Keratinocyte (primary cell): Measurements from ENCODE around the gene RGS9. TPM values are rescaled to one million over a fixed set of nuclear protein-coding genes. Genes with fewer than 3 reads are reported as not detected.

Experiments
- DNase-seq: peaks from one replicate; pipeline ENCODE4 v3.0.0-alpha.2; 2011; ENCODE audit warnings: low read depth, missing footprints, low spot score
- FAIRE-seq: peaks from 2 replicates; lab custom pipeline; 2011; peaks lifted over from hg19 to GRCh38; lab: Jason Lieb, UNC
- H2AFZ ChIP-seq: 2 replicates; pipeline ENCODE4 v1.6.0; 2012; ENCODE audit warnings: low read length, control low read depth, inconsistent platforms; ENCODE audit not compliant: control insufficient read depth
- H3K27ac ChIP-seq: 2 replicates; pipeline ENCODE4 v1.5.1; 2011; ENCODE audit warnings: low read length; ENCODE audit not compliant: control insufficient read depth, insufficient read depth
- H3K27me3 ChIP-seq: 3 replicates; pipeline ENCODE4 v1.6.0; 2011; ENCODE audit warnings: low read length; ENCODE audit not compliant: control insufficient read depth, insufficient read depth; ENCODE audit errors: extremely low read depth
- H3K36me3 ChIP-seq, 2 experiments: 2 replicates in 1 of 2; 3 replicates in 1 of 2; pipeline ENCODE4 v1.5.1; 2011; ENCODE audit warnings: low read length in 2 of 2, mild to moderate bottlenecking in 1 of 2; ENCODE audit not compliant: control insufficient read depth in 2 of 2, insufficient read depth in 2 of 2; ENCODE audit errors: extremely low read depth in 1 of 2
- H3K4me1 ChIP-seq: 3 replicates; pipeline ENCODE4 v1.5.1; 2011; ENCODE audit warnings: low read length; ENCODE audit not compliant: control insufficient read depth, insufficient read depth; ENCODE audit errors: extremely low read depth
- H3K4me2 ChIP-seq: 3 replicates; pipeline ENCODE4 v1.6.0; 2011; ENCODE audit warnings: low read depth, low read length; ENCODE audit not compliant: control insufficient read depth, insufficient read depth; ENCODE audit errors: extremely low read depth
- H3K4me3 ChIP-seq, 3 experiments: fragments of 200-600 bp in 1 of 3; sonication (generic) in 1 of 3; 2 replicates in 2 of 3; 3 replicates in 1 of 3; pipeline ENCODE4 v1.5.1; 2011 to 2016; ENCODE audit warnings: low read length in 3 of 3, mild to moderate bottlenecking in 3 of 3, control low read depth in 2 of 3, inconsistent platforms in 1 of 3, low read depth in 1 of 3, mixed read lengths in 1 of 3, mixed run types in 1 of 3, moderate library complexity in 1 of 3; ENCODE audit not compliant: control insufficient read depth in 2 of 3, insufficient read depth in 2 of 3; ENCODE audit errors: extremely low read depth in 1 of 3
- H3K79me2 ChIP-seq: 2 replicates; pipeline ENCODE4 v1.6.0; 2012; ENCODE audit warnings: low read length; ENCODE audit not compliant: control insufficient read depth, insufficient read depth
- H3K9ac ChIP-seq: 3 replicates; pipeline ENCODE4 v1.6.0; 2011; ENCODE audit warnings: low read length; ENCODE audit not compliant: control insufficient read depth, insufficient read depth; ENCODE audit errors: extremely low read depth
- H3K9me1 ChIP-seq: 3 replicates; pipeline ENCODE4 v1.6.0; 2011; ENCODE audit warnings: low read length; ENCODE audit not compliant: control insufficient read depth, insufficient read depth; ENCODE audit errors: extremely low read depth
- H3K9me3 ChIP-seq: 2 replicates; pipeline ENCODE4 v1.5.1; 2012; ENCODE audit warnings: low read depth, low read length; ENCODE audit not compliant: control insufficient read depth
- H4K20me1 ChIP-seq: 3 replicates; pipeline ENCODE4 v1.6.0; 2011; ENCODE audit warnings: low read length; ENCODE audit not compliant: control insufficient read depth, insufficient read depth; ENCODE audit errors: extremely low read depth
- EZH2 ChIP-seq: IDR thresholded peaks from one replicate; pipeline ENCODE4 v1.6.1; 2012; ENCODE audit warnings: inconsistent platforms, mild to moderate bottlenecking, low read length, moderate library complexity
- dilution Hi-C: fragments of 300-500 bp; cut with MboI; formaldehyde crosslinking; loops from one replicate; pipeline ENCODE4 v1.7.0; 2020; ENCODE audit warnings: low sequenced_read_pairs; ENCODE audit not compliant: extremely low pct_ligation_motif_present
- polyA plus RNA-seq, 5 experiments: library from polyadenylated mRNA; depleted of rRNA in 3 of 5; stranded (reverse) in 3 of 5; stranded (forward) in 1 of 5; unstranded in 1 of 5; fragments of >200 nt; gene quantifications; 1 replicate in 1 of 5; 2 replicates in 3 of 5; 3 replicates in 1 of 5; pipeline versions ENCODE4 v1.2.1 to v1.2.3, GENCODE V29; 2011 to 2012; ENCODE audit warnings: missing spikeins in 2 of 5, low read depth in 1 of 5, low replicate concordance in 1 of 5
- TF ChIP-seq, protein P1 (sequence below), 3 experiments: IDR thresholded peaks in 1 of 3; conservative IDR thresholded peaks in 1 of 3; optimal IDR thresholded peaks in 1 of 3; 2 replicates in 2 of 3; 3 replicates in 1 of 3; pipeline versions ENCODE3 to v1.5.1; 2011; ENCODE audit warnings: low read length in 3 of 3, mild to moderate bottlenecking in 3 of 3, moderate library complexity in 2 of 3, control low read depth in 1 of 3, inconsistent platforms in 1 of 3; ENCODE audit not compliant: insufficient read depth in 2 of 3; ENCODE audit errors: extremely low read depth in 1 of 3

The RGS9 gene
- polyA plus RNA-seq, 1 donor (not counting 4 experiments of a cell fraction or from before 2014, with no cell fraction given), result 4.8 TPM

GRCh38 chr17:65229621-65229995 lies 92.4 kb downstream of the RGS9 start:
- FAIRE-seq (no peak), DNase-seq (no peak)
- Histone ChIP-seq H3K36me3 (no peaks in the 10 kb centered on the region), H4K20me1 (no peaks in the 10 kb centered on the region), H2AFZ (no peak overlapping the region), H3K79me2 (no peaks in the 10 kb centered on the region), H3K27ac (no peak overlapping the region), H3K9me3 (no peaks in the 10 kb centered on the region), H3K4me1 (peaks cover 2% of the 10 kb centered on the region), H3K9me1 (no peaks in the 10 kb centered on the region), H3K4me3 (no peak overlapping the region), H3K27me3 (peaks cover 4% of the 10 kb centered on the region), H3K4me2 (no peak overlapping the region), H3K9ac (no peak overlapping the region)
- dilution Hi-C loops, result no loop called here
- TF ChIP-seq EZH2, result no peak
- TF ChIP-seq, protein P1, sequence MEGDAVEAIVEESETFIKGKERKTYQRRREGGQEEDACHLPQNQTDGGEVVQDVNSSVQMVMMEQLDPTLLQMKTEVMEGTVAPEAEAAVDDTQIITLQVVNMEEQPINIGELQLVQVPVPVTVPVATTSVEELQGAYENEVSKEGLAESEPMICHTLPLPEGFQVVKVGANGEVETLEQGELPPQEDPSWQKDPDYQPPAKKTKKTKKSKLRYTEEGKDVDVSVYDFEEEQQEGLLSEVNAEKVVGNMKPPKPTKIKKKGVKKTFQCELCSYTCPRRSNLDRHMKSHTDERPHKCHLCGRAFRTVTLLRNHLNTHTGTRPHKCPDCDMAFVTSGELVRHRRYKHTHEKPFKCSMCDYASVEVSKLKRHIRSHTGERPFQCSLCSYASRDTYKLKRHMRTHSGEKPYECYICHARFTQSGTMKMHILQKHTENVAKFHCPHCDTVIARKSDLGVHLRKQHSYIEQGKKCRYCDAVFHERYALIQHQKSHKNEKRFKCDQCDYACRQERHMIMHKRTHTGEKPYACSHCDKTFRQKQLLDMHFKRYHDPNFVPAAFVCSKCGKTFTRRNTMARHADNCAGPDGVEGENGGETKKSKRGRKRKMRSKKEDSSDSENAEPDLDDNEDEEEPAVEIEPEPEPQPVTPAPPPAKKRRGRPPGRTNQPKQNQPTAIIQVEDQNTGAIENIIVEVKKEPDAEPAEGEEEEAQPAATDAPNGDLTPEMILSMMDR (optimal IDR thresholded peaks at IDR 0.05 in 1 of 3, IDR thresholded peaks at IDR 0.05 in 1 of 3, conservative IDR thresholded peaks at IDR 0.05 in 1 of 3; ENCODE audit: extremely low read depth in 1 of 3, insufficient read depth in 2 of 3, low read length in 3 of 3), result no peak

DNA sequence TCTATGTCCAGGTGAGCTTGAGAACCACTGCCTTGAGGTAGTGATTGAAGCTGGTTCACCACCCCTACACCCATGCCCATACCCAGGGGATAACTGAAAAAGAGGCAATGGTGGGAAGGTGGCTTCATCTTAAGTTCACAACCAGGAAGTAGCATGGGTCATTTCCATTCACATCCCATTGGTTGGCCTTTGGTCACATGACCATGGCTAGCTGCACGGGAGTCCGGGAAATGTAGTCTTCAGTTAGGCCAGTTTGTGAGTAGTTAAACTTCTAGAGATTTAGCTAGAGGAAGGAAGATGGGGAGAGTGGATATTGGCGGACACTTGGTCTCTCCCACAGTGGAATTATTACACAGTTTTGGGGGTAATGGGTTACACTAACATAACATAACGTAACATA lies 92.9 kb downstream of the RGS9 start:
- H3K9me1 ChIP-seq, result no peaks in the 10 kb centered on the region
- H3K9ac ChIP-seq, result no peak overlapping the region
- H3K4me3 ChIP-seq, result no peak overlapping the region
- peaks cover 4% of the 10 kb centered on the region for H3K27me3 ChIP-seq
- no peaks in the 10 kb centered on the region for H4K20me1 ChIP-seq
- H3K4me1 ChIP-seq, result peaks cover 2% of the 10 kb centered on the region
- TF ChIP-seq, protein P1 (optimal IDR thresholded peaks at IDR 0.05 in 1 of 3, IDR thresholded peaks at IDR 0.05 in 1 of 3, conservative IDR thresholded peaks at IDR 0.05 in 1 of 3; ENCODE audit: extremely low read depth in 1 of 3, insufficient read depth in 2 of 3, low read length in 3 of 3), result no peak
- TF ChIP-seq EZH2, result no peak
- DNase-seq (no peak), FAIRE-seq (no peak)
- H2AFZ ChIP-seq, result no peak overlapping the region
- no peaks in the 10 kb centered on the region for H3K79me2 ChIP-seq
- H3K27ac ChIP-seq, result no peak overlapping the region
- no peak overlapping the region for H3K4me2 ChIP-seq
- dilution Hi-C loops, result no loop called here
- H3K36me3 ChIP-seq, result no peaks in the 10 kb centered on the region
- H3K9me3 ChIP-seq, result no peaks in the 10 kb centered on the region
